Natural killer cell treated with Interleukin-12 subunit alpha and Interleukin-12 subunit beta and Interleukin-15 and Interleukin-18, amount 100 ng/mL, for 72 hours (primary cell): ENCODE measurements around the gene ERC1. TPM values are rescaled to one million over a fixed set of nuclear protein-coding genes. Genes with fewer than 3 reads are reported as not detected.
"Not testable (repeated sequence)": the region's sequence is repeated elsewhere in the genome, so short reads cannot be mapped to it uniquely, and the experiment has no call there.

Source experiments
- ATAC-seq, 2 donors: fragments of 150-1000 bp; cut with Tn5 transposase in 1 of 2; sonication (Bioruptor Pico), chemical (Tn5 transposase) in 1 of 2; 2 replicates each; pipeline ENCODE4 v1.10.0; 2021
- DNase-seq: peaks from one replicate; pipeline ENCODE4 v3.0.0; 2022; ENCODE audit warnings: low spot score
- H3K27ac Mint-ChIP-seq, 2 donors: 1 replicate in 1 of 2; 2 replicates in 1 of 2; pipeline ENCODE4 v1.8.0; 2022; ENCODE audit warnings: mixed read lengths in 2 of 2, mild to moderate bottlenecking in 1 of 2, moderate library complexity in 1 of 2
- H3K27me3 Mint-ChIP-seq, 2 donors: 1 replicate in 1 of 2; 2 replicates in 1 of 2; pipeline ENCODE4 v1.8.0; 2022; ENCODE audit warnings: mixed read lengths in 2 of 2
- H3K36me3 Mint-ChIP-seq: one replicate; pipeline ENCODE4 v1.8.0; 2022; ENCODE audit warnings: mixed read lengths
- H3K4me1 Mint-ChIP-seq, 2 donors: 1 replicate in 1 of 2; 2 replicates in 1 of 2; pipeline ENCODE4 v1.8.0; 2022; ENCODE audit warnings: low read depth in 2 of 2, mixed read lengths in 2 of 2, mild to moderate bottlenecking in 1 of 2
- H3K4me3 Mint-ChIP-seq: one replicate; pipeline ENCODE4 v1.8.0; 2022; ENCODE audit warnings: mixed read lengths
- H3K9me3 Mint-ChIP-seq: 2 replicates; pipeline ENCODE4 v1.8.0; 2022; ENCODE audit warnings: mixed read lengths
- total RNA-seq, 2 donors: library from RNA; stranded (reverse); gene quantifications; one replicate each; pipeline ENCODE4 v1.2.3, GENCODE V29; 2022

ERC1 gene
- total RNA-seq, 2 donors from 2014 or later: 32.6 to 77.2 TPM

DNA sequence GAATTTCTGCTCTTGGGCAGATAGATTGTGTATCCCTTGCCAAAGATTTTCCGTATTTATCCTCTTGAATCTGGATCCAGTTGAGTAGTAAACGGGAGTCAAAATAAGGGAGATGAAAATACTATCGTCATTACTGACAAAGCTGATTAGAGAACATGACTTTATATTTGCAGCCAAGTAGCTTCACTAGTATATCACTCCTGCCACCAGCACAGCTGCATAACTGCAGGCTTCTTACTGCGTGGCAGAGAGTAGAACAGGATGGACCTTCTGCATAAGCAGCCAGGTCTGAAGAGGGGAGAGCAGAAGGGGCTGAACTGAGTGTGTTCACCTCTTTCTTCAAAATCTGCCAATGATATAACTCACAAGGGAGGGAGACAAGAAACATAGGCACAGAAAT, 319.6 kb downstream of the ERC1 start:
- H3K9me3 Mint-ChIP-seq: no peaks in the 10 kb centered on the region
- DNase-seq (no peak), ATAC-seq (no peak)
- no peak overlapping the region for H3K27ac Mint-ChIP-seq
- H3K36me3 Mint-ChIP-seq: no peaks in the 10 kb centered on the region
- H3K4me1 Mint-ChIP-seq: peaks cover 0 to 3% of the 10 kb centered on the region in 2 donors
- no peaks in the 10 kb centered on the region for H3K27me3 Mint-ChIP-seq
- no peak overlapping the region for H3K4me3 Mint-ChIP-seq

DNA sequence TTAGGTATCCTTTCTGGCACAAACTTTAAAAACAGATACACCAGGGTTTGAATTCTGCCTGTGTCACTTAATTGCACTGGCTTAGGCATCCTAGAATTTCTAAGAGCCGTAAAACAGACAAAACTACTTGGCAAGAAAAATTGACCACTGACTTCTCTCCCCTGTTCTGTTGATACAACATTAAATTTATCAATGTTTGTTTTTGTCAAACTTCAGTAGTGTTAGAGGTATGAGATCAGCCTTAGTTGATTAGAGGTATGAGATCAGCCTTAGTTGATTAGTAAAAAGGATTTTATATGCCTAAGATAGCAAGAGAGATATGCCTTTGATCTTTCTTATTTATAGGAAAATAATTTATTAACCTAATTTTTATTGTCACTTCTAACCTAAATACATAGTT, 320.1 kb downstream of the ERC1 start:
- Mint-ChIP-seq H3K9me3 (no peaks in the 10 kb centered on the region), H3K4me1 (peaks cover 0 to 3% of the 10 kb centered on the region in 2 donors), H3K27ac (no peak overlapping the region), H3K4me3 (no peak overlapping the region), H3K27me3 (no peaks in the 10 kb centered on the region), H3K36me3 (no peaks in the 10 kb centered on the region)
- DNase-seq (no peak), ATAC-seq (no peak)

DNA sequence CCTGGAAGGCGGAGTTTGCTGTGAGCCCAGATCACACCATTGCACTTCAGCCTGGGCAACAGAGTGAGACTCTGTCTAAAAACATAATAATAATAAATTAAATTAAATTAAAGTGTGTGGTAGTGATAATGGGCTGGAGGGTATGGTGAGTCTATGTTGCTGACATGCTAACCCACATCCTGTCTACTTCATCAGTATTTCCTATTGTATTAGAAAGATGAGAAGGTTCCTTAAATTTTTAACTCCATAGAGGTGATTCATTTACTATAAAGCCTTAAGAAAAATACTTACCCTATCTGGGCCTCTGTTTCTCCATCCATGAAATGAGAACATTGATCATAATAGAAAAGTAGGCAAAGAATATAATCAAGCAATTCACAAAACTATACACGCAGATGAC, 322.9 kb downstream of the ERC1 start:
- no peak overlapping the region for H3K27ac Mint-ChIP-seq
- H3K4me1 Mint-ChIP-seq: peaks cover 0 to 3% of the 10 kb centered on the region in 2 donors
- H3K4me3 Mint-ChIP-seq: no peak overlapping the region
- DNase-seq (no peak), ATAC-seq (no peak)
- H3K36me3 Mint-ChIP-seq: no peaks in the 10 kb centered on the region
- H3K27me3 Mint-ChIP-seq: no peaks in the 10 kb centered on the region
- no peaks in the 10 kb centered on the region for H3K9me3 Mint-ChIP-seq

DNA sequence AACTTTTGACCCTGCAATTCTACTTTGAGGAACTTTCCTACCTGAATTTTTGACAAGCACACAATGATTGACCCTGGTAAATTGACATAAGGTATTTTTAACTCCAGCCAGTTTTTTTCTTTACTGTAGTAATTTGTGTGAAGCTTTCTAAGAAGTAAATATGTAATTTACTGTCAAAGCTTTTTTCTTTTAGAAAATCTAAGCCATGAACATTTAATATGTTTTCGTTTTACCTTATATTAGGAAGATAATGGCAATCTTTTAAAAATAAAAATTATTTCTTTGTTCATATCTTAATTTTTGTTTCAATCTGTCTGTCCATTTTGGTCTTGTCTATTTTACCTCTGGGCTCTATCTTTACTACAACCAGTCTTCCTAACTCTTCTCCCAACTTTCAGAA, 323.5 kb downstream of the ERC1 start:
- ATAC-seq: no peak
- H3K27ac Mint-ChIP-seq: no peak overlapping the region
- no peak for DNase-seq
- no peaks in the 10 kb centered on the region for H3K9me3 Mint-ChIP-seq
- H3K4me1 Mint-ChIP-seq: peaks cover 0 to 3% of the 10 kb centered on the region in 2 donors
- H3K27me3 Mint-ChIP-seq: no peaks in the 10 kb centered on the region
- H3K4me3 Mint-ChIP-seq: no peak overlapping the region
- H3K36me3 Mint-ChIP-seq: no peaks in the 10 kb centered on the region

DNA sequence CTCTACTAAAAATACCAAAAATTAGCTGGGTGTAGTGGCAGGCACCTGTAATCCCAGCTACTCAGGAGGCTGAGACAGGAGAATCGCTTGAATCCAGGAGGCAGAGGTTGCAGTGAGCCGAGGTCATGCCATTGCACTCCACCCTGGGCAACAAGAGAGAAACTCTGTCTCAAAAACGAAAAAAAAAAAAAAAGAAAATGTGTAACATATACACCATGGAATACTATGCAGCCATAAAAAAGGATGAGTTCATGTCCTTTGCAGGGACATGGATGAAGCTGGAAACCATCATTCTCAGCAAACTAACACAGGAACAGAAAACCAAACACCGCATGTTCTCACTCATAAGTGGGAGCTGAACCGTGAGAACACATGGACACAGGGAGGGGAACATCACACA, 326.0 kb downstream of the ERC1 start:
- not testable (repeated sequence) for H3K9me3 Mint-ChIP-seq, DNase-seq, H3K36me3 Mint-ChIP-seq, ATAC-seq, H3K4me1 Mint-ChIP-seq, H3K27me3 Mint-ChIP-seq, H3K4me3 Mint-ChIP-seq, H3K27ac Mint-ChIP-seq

DNA sequence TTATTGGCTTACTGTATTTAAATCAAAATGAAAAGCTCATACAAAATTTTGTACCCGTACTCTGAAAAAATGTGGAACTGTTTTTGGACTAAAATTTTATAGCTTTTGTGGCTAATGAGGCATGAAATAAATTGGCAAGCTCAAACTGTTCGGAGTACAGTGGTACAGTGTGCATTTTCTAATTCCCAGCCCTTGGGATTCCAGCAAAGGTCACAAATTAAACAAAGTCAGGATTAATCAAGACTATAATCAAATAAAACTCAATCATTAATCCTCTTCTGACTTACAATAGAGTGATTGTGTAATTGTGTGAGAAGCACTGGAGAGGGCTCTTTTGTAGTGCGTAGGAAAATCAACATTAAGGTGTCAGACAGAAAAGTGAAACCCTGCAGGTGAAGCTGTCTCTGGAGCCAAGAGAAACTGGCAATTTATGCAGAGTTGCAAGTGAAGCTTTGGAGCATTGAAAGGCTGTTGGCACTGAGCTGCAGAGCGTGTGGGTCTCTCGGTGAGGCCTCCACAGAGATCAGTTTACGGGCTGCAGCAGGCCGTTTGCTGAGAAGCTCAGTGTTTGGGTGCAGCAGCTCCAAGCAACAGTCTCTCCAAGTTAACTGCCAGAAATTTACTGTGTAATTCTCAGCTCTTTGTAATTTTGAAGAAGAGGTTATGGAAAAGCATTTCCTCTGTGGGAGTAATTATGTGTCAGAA, 327.5 kb downstream of the ERC1 start:
- Mint-ChIP-seq H3K9me3 (no peaks in the 10 kb centered on the region), H3K36me3 (no peaks in the 10 kb centered on the region), H3K27me3 (no peaks in the 10 kb centered on the region), H3K4me3 (no peak overlapping the region), H3K27ac (no peak overlapping the region), H3K4me1 (peaks cover 0 to 7% of the 10 kb centered on the region in 2 donors)
- ATAC-seq (no peak), DNase-seq (no peak)

DNA sequence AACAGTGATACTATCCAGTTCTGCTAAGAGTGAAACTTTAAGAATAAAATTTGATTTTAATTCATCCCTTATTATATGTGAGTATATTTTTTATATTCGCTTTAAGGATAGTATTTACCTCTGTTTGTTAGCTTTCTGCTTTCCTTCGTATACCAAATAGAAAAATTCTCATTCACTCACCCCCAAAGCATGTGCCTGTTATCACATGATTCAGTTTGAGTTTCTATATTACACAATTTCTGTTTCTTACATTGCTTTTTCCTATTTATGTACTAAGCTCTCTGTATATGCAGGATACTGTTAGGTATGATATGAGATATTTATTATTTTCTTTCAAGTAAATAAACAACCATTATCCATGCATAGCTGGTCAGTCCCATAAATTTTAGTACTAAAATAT, 328.2 kb downstream of the ERC1 start:
- Mint-ChIP-seq H3K27me3 (no peaks in the 10 kb centered on the region), H3K36me3 (no peaks in the 10 kb centered on the region), H3K27ac (no peak overlapping the region), H3K4me3 (no peak overlapping the region), H3K4me1 (peaks cover 0 to 7% of the 10 kb centered on the region in 2 donors), H3K9me3 (no peaks in the 10 kb centered on the region)
- DNase-seq: no peak
- ATAC-seq: no peak

DNA sequence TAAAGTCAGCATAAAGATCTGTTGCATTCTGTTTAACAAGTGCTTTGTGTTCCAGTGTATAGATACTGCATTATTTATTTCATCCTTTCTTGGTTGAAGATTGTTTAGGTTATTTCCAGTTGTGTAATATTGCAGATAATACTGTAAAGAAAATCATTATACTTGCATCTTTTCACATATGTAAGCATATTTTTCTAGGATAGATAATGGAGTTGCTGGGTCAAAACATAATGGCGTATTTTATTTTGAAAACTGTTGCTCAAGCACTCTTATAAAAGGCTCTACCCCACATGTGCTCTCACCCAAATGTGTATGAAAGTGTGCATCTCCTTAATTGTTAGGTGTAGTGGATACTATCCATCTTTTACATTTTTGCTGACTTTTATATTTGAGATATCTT, 329.0 kb downstream of the ERC1 start:
- Mint-ChIP-seq H3K27ac (no peak overlapping the region), H3K9me3 (no peaks in the 10 kb centered on the region)

DNA sequence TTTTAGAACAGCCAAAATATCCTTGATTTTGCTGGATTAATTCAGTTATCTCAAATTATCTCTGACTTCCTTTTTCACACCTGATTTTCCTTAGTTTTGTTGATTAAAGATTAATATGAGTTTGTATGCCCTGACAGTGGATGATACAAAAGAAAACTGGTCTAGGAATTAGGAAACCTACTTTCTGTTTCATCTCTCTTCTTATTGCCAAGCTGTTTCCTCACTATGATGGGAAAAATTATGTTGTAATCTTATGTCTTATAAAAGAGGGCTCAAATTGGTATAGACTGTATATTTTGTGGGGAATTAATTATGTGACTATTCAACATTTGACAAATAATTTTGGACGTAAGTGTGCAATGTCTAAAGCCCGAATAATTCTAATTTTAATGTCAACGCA, 331.8 kb downstream of the ERC1 start:
- Mint-ChIP-seq H3K4me3 (no peak overlapping the region), H3K36me3 (no peaks in the 10 kb centered on the region), H3K27me3 (no peaks in the 10 kb centered on the region), H3K27ac (peak overlapping the region in 1 of 2 donors; percentile 13), H3K9me3 (no peaks in the 10 kb centered on the region), H3K4me1 (peaks cover 0 to 7% of the 10 kb centered on the region in 2 donors)
- ATAC-seq: no peak
- no peak for DNase-seq

More for the DNA sequence above, 329.0 kb downstream of the ERC1 start:
- H3K4me3 Mint-ChIP-seq: no peak overlapping the region
- no peaks in the 10 kb centered on the region for H3K27me3 Mint-ChIP-seq
- no peak for ATAC-seq
- peaks cover 0 to 7% of the 10 kb centered on the region in 2 donors for H3K4me1 Mint-ChIP-seq
- DNase-seq: no peak
- no peaks in the 10 kb centered on the region for H3K36me3 Mint-ChIP-seq

DNA sequence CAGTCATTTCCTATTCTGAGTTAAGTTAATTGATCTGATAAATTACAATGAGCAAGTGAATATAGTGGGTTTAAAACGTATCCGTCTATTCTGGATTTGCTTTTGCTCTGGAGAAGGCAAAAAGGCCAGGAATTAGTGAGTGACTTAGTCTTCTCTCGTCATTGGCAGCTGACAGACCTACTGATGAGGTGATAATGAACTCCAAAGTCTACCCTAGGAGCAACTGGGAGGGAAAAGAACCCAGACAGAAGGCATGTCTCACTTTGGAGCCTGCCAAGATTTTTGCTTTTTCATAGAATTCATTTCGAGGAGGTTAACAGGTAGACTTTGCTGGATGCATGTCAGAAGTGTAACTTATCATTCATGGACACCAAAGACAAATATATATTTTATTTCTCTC, 333.1 kb downstream of the ERC1 start:
- H3K27me3 Mint-ChIP-seq: no peaks in the 10 kb centered on the region
- DNase-seq: no peak
- no peaks in the 10 kb centered on the region for H3K9me3 Mint-ChIP-seq
- H3K27ac Mint-ChIP-seq: no peak overlapping the region
- no peak overlapping the region for H3K4me3 Mint-ChIP-seq
- ATAC-seq: no peak
- H3K36me3 Mint-ChIP-seq: no peaks in the 10 kb centered on the region
- peaks cover 0 to 7% of the 10 kb centered on the region in 2 donors for H3K4me1 Mint-ChIP-seq

DNA sequence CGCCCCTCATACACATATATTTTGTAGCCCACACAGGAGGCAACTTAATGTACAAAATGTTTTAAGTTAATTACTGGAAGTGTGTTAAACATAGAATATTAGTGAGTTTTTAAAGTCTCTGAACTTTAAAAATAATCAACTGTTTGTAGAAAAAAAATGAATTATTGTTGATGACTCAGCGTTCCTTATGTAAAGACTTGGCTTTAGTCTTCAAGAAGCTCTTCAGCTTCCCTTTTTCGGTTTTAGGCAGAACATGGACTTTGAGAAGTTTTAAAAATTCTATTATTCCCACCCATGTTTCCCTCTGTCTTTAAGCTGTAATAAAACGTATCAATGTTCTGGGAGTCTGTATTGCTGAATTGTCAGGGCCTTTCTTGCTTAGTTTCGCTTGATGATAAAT, 333.9 kb downstream of the ERC1 start:
- no peak for ATAC-seq

DNA sequence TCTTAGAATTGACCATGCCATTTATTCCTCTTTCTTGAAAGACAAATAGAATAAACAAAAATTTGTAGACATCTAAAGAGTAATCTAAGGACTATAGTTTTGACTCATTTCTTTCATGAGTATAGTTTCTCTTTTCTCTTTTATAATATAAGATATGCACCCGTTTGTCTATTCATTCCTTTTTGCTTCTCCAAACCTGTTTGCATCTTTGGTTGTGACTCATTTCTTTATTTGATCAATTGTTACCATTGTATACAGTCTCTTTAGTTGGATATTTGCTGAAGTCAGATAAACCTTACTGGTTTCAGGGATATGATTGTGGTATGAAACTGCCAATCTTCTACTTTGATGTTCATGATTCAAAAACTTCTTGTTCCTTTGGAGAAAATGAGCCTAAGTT, 334.6 kb downstream of the ERC1 start:
- peaks cover 0 to 7% of the 10 kb centered on the region in 2 donors for H3K4me1 Mint-ChIP-seq
- H3K9me3 Mint-ChIP-seq: no peaks in the 10 kb centered on the region
- ATAC-seq (peak in 1 of 2 donors; percentile 85), DNase-seq (no peak)
- H3K27ac Mint-ChIP-seq: no peak overlapping the region
- no peaks in the 10 kb centered on the region for H3K36me3 Mint-ChIP-seq
- H3K4me3 Mint-ChIP-seq: no peak overlapping the region
- no peaks in the 10 kb centered on the region for H3K27me3 Mint-ChIP-seq

More for the DNA sequence above, 333.9 kb downstream of the ERC1 start:
- DNase-seq: no peak
- Mint-ChIP-seq H3K36me3 (no peaks in the 10 kb centered on the region), H3K27ac (no peak overlapping the region), H3K9me3 (no peaks in the 10 kb centered on the region), H3K4me1 (peaks cover 0 to 7% of the 10 kb centered on the region in 2 donors), H3K27me3 (no peaks in the 10 kb centered on the region), H3K4me3 (no peak overlapping the region)

DNA sequence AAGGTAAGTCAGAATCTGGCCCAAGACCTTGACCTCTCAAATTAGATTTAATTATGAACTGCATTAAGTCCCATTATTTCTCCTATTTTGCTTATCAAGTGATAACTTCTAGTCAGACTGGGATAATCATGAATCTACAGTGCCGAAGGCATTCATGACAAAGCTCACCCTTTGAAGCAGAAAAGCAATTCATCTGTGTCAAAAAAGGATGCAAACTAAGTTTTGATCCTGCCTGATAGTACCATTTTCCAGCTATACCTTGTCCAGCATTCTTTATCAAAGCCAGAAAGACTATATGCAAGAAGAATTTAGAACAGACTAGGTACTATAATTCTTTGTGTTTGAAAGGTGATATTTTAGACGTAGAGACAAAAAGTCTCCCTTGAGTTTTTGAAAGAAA, 335.2 kb downstream of the ERC1 start:
- Mint-ChIP-seq H3K36me3 (no peaks in the 10 kb centered on the region), H3K27me3 (no peaks in the 10 kb centered on the region), H3K4me3 (no peak overlapping the region), H3K9me3 (no peaks in the 10 kb centered on the region), H3K27ac (no peak overlapping the region), H3K4me1 (peaks cover 0 to 7% of the 10 kb centered on the region in 2 donors)
- DNase-seq: no peak
- ATAC-seq: no peak

DNA sequence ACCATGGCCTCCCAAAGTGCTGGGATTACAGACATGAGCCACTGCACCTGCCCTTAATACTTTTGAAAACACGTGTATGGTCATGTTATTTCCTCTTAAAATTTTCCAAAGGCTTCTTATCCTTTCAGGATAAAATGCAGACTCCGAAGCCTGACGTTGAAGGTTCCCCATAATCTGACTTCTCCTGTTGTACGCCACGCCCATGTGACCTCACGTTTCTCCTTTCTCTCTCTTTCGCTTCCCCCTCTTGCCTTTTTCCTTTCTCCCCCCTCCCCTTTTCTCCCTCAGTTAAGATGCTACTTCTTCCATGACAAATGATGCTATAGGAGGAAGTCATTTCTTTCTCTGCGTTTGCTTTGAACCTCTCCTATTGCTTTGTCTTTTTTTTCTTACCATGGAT, 337.4 kb downstream of the ERC1 start:
- H3K9me3 Mint-ChIP-seq: no peaks in the 10 kb centered on the region
- H3K4me3 Mint-ChIP-seq: no peak overlapping the region
- no peaks in the 10 kb centered on the region for H3K27me3 Mint-ChIP-seq
- H3K36me3 Mint-ChIP-seq: no peaks in the 10 kb centered on the region
- no peak overlapping the region for H3K27ac Mint-ChIP-seq
- ATAC-seq (no peak), DNase-seq (no peak)
- H3K4me1 Mint-ChIP-seq: no peaks in the 10 kb centered on the region
